Iris pigment epithelial cell (primary cell): ENCODE results near the gene COTL1.
"Not testable (repeated sequence)": the region's sequence is repeated elsewhere in the genome, so short reads cannot be mapped to it uniquely, and the experiment has no call there.

ENCODE experiments used
- DNase-seq: peaks from one replicate; pipeline ENCODE4 v3.0.0-alpha.2; 2011; ENCODE audit warnings: low read depth

COTL1 gene

GRCh38 chr16:84528322-84528721, 89.6 kb downstream of the COTL1 start:
- no peak for DNase-seq

GRCh38 chr16:84527532-84528269, 90.2 kb downstream of the COTL1 start:
- no peak for DNase-seq

DNA sequence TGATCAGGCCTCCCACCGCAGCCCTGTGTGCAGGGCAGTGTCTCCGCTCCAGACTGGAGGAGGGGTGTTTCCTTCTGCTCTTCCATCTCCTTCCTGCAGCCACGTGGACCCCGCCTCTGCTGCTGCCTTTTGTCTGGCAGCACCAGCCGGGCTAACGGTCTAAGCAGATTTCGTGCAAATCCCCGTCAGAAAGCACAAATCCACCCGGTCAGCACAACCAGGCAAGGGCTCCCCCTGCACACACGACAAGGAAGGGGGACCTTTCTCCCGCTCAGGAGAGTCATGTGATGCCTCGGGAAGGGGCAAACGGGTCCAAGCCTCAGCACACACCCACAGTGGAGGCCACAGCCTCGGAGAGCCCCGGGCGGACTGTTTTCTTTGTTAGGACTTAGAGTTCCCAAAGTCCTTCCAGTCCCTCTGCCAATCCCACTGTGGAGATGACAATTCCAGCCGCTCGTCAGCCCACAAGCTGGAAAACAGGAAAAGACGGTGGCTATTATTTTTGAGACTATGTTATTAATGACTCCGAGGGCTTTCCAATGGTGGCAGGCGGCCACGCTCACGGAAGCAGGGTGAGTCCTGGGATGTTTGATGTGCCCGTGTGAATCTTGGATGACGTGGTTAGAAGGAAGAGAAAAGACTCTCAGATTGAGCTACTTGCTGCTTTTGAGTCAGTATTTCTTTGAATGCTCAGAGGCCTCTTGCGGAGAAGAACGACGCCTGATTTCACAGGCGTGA, 90.9 kb downstream of the COTL1 start:
- peak; percentile 34 for DNase-seq

DNA sequence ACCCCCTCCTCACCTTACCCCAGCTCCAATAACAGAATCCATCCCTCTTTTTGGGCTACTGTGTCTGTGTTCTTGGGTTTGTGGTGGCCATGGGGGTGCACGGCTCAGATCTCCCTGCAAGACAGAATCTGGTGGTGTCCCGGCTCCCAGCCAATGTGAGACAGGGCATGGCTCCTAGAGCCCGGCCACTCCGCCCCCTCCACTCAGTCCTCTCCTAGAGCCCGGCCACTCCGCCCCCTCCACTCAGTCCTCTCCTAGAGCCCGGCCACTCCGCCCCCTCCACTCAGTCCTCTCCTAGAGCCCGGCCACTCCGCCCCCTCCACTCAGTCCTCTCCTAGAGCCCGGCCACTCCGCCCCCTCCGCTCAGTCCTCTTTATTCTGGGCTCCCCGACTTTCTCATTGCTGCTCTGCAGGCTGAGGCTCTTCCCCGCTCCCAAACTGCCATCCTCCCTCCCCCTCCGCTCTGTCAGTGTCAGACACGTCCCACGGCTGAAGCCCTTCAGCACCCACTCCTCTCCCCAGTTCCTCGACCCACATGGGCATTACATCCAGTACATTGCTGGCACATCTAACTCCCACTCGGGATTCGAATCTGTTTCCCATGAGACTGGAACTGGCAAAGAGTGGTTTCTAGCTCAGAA, 92.8 kb downstream of the COTL1 start:
- not testable (repeated sequence) for DNase-seq

DNA sequence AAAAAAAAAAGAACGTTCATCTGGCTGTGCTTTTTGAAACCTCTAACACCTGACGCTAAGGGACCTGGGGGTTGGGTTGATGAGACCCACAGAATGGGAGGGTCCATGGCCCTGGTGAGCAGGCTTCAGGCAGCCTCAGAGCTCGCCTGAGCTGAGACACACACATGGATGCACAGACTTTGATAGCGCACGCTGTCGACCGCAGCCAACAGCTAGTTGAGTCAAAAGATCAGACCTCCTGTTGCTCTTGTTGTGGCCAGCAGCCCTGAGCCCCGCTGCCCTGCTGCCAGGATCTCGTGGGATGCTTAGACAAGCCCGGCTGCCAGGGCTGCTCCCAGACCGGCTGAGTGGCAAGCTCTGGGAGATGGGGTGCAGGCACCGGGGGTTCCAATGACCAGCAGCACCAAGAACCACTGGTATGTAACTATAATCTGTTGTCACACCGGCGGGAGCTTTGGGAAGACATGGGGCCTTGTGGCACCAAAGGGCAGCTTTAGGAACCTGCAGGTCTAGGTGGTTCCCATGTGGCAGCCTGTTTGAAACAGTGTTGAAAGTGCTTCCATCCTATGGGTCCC, 93.4 kb downstream of the COTL1 start:
- DNase-seq: no peak

GRCh38 chr16:84521497-84521770, 96.4 kb downstream of the COTL1 start:
- DNase-seq: no peak

GRCh38 chr16:84520725-84521496, 97.0 kb downstream of the COTL1 start:
- no peak for DNase-seq

- DNase-seq: no peak
These were observed 98.0 kb downstream of the COTL1 start for GRCh38 chr16:84519855-84520254.

GRCh38 chr16:84518804-84519341, 99.0 kb downstream of the COTL1 start:
- DNase-seq: no peak

GRCh38 chr16:84518220-84518619, 99.7 kb downstream of the COTL1 start:
- peak; percentile 59 for DNase-seq

GRCh38 chr16:84517366-84517765, 100.5 kb downstream of the COTL1 start:
- no peak for DNase-seq
